Loucy (cell line): ENCODE results near the gene CLDN22.

Experiments used
- CTCF ChIP-seq: fragments of 200-600 bp; sonication (generic); conservative IDR thresholded peaks from 2 replicates; pipeline ENCODE4 v1.5.1; 2014; ENCODE audit warnings: mild to moderate bottlenecking, antibody characterized with exemption, low read length
- EZH2phosphoT487 ChIP-seq: fragments of 200-600 bp; IDR thresholded peaks from 2 replicates; pipeline ENCODE4 v1.6.1; 2018; ENCODE audit warnings: antibody characterized with exemption, mild to moderate bottlenecking, moderate library complexity, borderline replicate concordance

GRCh38 chr4:183333983-183334382 is 13.9 kb upstream of the CLDN22 start:
- TF ChIP-seq CTCF (no peak), EZH2phosphoT487 (no peak)
